ENCODE results near the gene LASP1NB.

Gene LASP1NB

GRCh38 chr17:38903404-38903803 is 22.0 kb upstream of the LASP1NB start:
- intact Hi-C loops (cut with micrococcal nuclease; ENCODE audit: unreplicated experiment), result no loop called here
- DNase-seq (ENCODE audit: low spot score), result no peak
- Histone ChIP-seq H3K4me3 (ENCODE audit: low read depth, low read length, poor library complexity, severe bottlenecking) (no peak overlapping the region), H3K27ac (ENCODE audit: low read depth, low read length, poor library complexity, severe bottlenecking) (no peak overlapping the region), H3K27me3 (replicated peaks; ENCODE audit: insufficient read depth, low read depth, low read length, poor library complexity) (no peaks in the 10 kb centered on the region), H3K9me3 (ENCODE audit: low read depth, low read length, poor library complexity, severe bottlenecking) (no peaks in the 10 kb centered on the region), H3K4me1 (ENCODE audit: insufficient read depth, low read length, poor library complexity, severe bottlenecking) (no peaks in the 10 kb centered on the region), H3K36me3 (ENCODE audit: insufficient read depth, low read length, poor library complexity, severe bottlenecking) (no peaks in the 10 kb centered on the region)
- TF ChIP-seq EZH2 (IDR thresholded peaks at IDR 0.05; ENCODE audit: borderline replicate concordance, low read depth, low read length, poor library complexity, severe bottlenecking) (no peak), CTCF (conservative IDR thresholded peaks at IDR 0.05; ENCODE audit: low read depth, low read length) (no peak)
- no TSS peak for BruUV-seq (replicated peaks)
- POLR2A ChIA-PET (ENCODE audit: low non-redundant PET), result no interaction called here
- CTCF ChIA-PET, result interaction anchor here (0.5 kb wide), 1 partner anchor 38 kb away, joined by 13 read pairs; no protein-coding TSS in a partner anchor

GRCh38 chr17:38904892-38905291 is 20.5 kb upstream of the LASP1NB start:
- no peak for DNase-seq (ENCODE audit: low spot score)
- no peaks in the 10 kb centered on the region for H3K4me1 ChIP-seq (ENCODE audit: insufficient read depth, low read length, poor library complexity, severe bottlenecking)
- H3K27me3 ChIP-seq (replicated peaks; ENCODE audit: insufficient read depth, low read depth, low read length, poor library complexity), result no peaks in the 10 kb centered on the region
- H3K4me3 ChIP-seq (ENCODE audit: low read depth, low read length, poor library complexity, severe bottlenecking), result no peak overlapping the region
- no TSS peak for BruUV-seq (replicated peaks)
- ChIA-PET CTCF (no interaction called here), POLR2A (ENCODE audit: low non-redundant PET) (no interaction called here)
- H3K27ac ChIP-seq (ENCODE audit: low read depth, low read length, poor library complexity, severe bottlenecking), result no peak overlapping the region
- intact Hi-C loops (cut with micrococcal nuclease; ENCODE audit: unreplicated experiment), result no loop called here
- TF ChIP-seq CTCF (conservative IDR thresholded peaks at IDR 0.05; ENCODE audit: low read depth, low read length) (no peak), EZH2 (IDR thresholded peaks at IDR 0.05; ENCODE audit: borderline replicate concordance, low read depth, low read length, poor library complexity, severe bottlenecking) (no peak)
- no peaks in the 10 kb centered on the region for H3K36me3 ChIP-seq (ENCODE audit: insufficient read depth, low read length, poor library complexity, severe bottlenecking)
- H3K9me3 ChIP-seq (ENCODE audit: low read depth, low read length, poor library complexity, severe bottlenecking), result no peaks in the 10 kb centered on the region

GRCh38 chr17:38905375-38905774 is 20.0 kb upstream of the LASP1NB start:
- intact Hi-C loops (cut with micrococcal nuclease; ENCODE audit: unreplicated experiment), result no loop called here
- H3K27me3 ChIP-seq (replicated peaks; ENCODE audit: insufficient read depth, low read depth, low read length, poor library complexity), result no peaks in the 10 kb centered on the region
- ChIA-PET POLR2A (ENCODE audit: low non-redundant PET) (no interaction called here), CTCF (no interaction called here)
- no peaks in the 10 kb centered on the region for H3K36me3 ChIP-seq (ENCODE audit: insufficient read depth, low read length, poor library complexity, severe bottlenecking)
- no peak overlapping the region for H3K27ac ChIP-seq (ENCODE audit: low read depth, low read length, poor library complexity, severe bottlenecking)
- TF ChIP-seq EZH2 (IDR thresholded peaks at IDR 0.05; ENCODE audit: borderline replicate concordance, low read depth, low read length, poor library complexity, severe bottlenecking) (no peak), CTCF (conservative IDR thresholded peaks at IDR 0.05; ENCODE audit: low read depth, low read length) (no peak)
- no peak for DNase-seq (ENCODE audit: low spot score)
- no TSS peak for BruUV-seq (replicated peaks)
- H3K4me1 ChIP-seq (ENCODE audit: insufficient read depth, low read length, poor library complexity, severe bottlenecking), result no peaks in the 10 kb centered on the region
- H3K4me3 ChIP-seq (ENCODE audit: low read depth, low read length, poor library complexity, severe bottlenecking), result no peak overlapping the region
- H3K9me3 ChIP-seq (ENCODE audit: low read depth, low read length, poor library complexity, severe bottlenecking), result no peaks in the 10 kb centered on the region
